H1 (cell line): ENCODE data around the gene LPCAT1. TPM values are rescaled to one million over a fixed set of nuclear protein-coding genes. Genes with fewer than 3 reads are reported as not detected.

Source experiments
- CTCF ChIA-PET: fragments of 300-600 bp; sonication (Branson Sonifier 250); formaldehyde crosslinking; loops from one replicate; lab custom pipeline; 2021; ENCODE audit not compliant: partially characterized antibody; lab: Charles Lee
- POLR2A ChIA-PET: fragments of 300-600 bp; sonication (Branson Sonifier 250); formaldehyde crosslinking; loops from one replicate; lab custom pipeline; 2021; ENCODE audit warnings: inconsistent platforms; ENCODE audit not compliant: partially characterized antibody; lab: Charles Lee
- DNase-seq, 2 experiments: peaks; one replicate each; pipeline versions ENCODE4 v3.0.0 to v3.0.0-alpha.2; 2010 to 2022; ENCODE audit warnings: low spot score in 2 of 2, low read depth in 1 of 2, mixed read lengths in 1 of 2
- FAIRE-seq: peaks from 2 replicates; lab custom pipeline; 2011; peaks lifted over from hg19 to GRCh38; lab: Jason Lieb, UNC
- H2AFZ ChIP-seq: 2 replicates; pipeline ENCODE4 v1.8.1; 2012; ENCODE audit warnings: low read length, inconsistent platforms
- H2AK5ac ChIP-seq: 2 replicates; pipeline ENCODE4 v1.6.1; 2013; ENCODE audit warnings: low read depth, low read length
- H2BK120ac ChIP-seq: replicated peaks from 2 replicates; pipeline ENCODE3; 2013; ENCODE audit warnings: low read depth, low read length, inconsistent platforms
- H2BK12ac ChIP-seq: 2 replicates; pipeline ENCODE4 v1.6.1; 2013; ENCODE audit warnings: low read depth, low read length
- H2BK15ac ChIP-seq: 2 replicates; pipeline ENCODE4 v1.6.1; 2013; ENCODE audit warnings: low read length
- H2BK20ac ChIP-seq: 2 replicates; pipeline ENCODE4 v1.6.1; 2013; ENCODE audit warnings: low read length
- H2BK5ac ChIP-seq: 2 replicates; pipeline ENCODE4 v1.6.1; 2013; ENCODE audit warnings: low read depth, low read length
- H3K14ac ChIP-seq: 2 replicates; pipeline ENCODE4 v1.6.1; 2013; ENCODE audit warnings: inconsistent platforms; ENCODE audit not compliant: insufficient read length
- H3K18ac ChIP-seq: 2 replicates; pipeline ENCODE4 v1.6.1; 2013; ENCODE audit warnings: low read length; ENCODE audit errors: extremely low read depth
- H3K23ac ChIP-seq: 2 replicates; pipeline ENCODE4 v1.6.1; 2013; ENCODE audit warnings: inconsistent platforms; ENCODE audit not compliant: insufficient read length
- H3K23me2 ChIP-seq: 2 replicates; pipeline ENCODE4 v1.6.1; 2013; ENCODE audit warnings: low read depth, low read length
- H3K27ac ChIP-seq: 2 replicates; pipeline ENCODE4 v1.6.1; 2011; ENCODE audit warnings: low read depth, low read length, inconsistent platforms
- H3K27me3 ChIP-seq, 4 experiments: replicated peaks in 1 of 4; 1 replicate in 1 of 4; 2 replicates in 3 of 4; pipeline versions ENCODE4 v1.6.1 to v1.8.1; 2011 to 2013; ENCODE audit warnings: low read length in 3 of 4, mild to moderate bottlenecking in 3 of 4, inconsistent platforms in 2 of 4, mixed read lengths in 2 of 4, moderate library complexity in 1 of 4; ENCODE audit not compliant: control insufficient read depth in 3 of 4, insufficient read depth in 3 of 4; ENCODE audit errors: extremely low read depth in 1 of 4
- H3K36me3 ChIP-seq, 4 experiments: 2 replicates each; pipeline versions ENCODE4 v1.6.1 to v1.8.1; 2011 to 2013; ENCODE audit warnings: mild to moderate bottlenecking in 4 of 4, low read length in 3 of 4, moderate library complexity in 2 of 4, control low read depth in 1 of 4, inconsistent platforms in 1 of 4; ENCODE audit not compliant: insufficient read depth in 4 of 4, control insufficient read depth in 2 of 4
- H3K4ac ChIP-seq: replicated peaks from 2 replicates; pipeline ENCODE3; 2013; ENCODE audit warnings: low read length, low read depth, mixed read lengths, inconsistent platforms; ENCODE audit not compliant: insufficient read length
- H3K4me1 ChIP-seq, 4 experiments: replicated peaks in 1 of 4; 1 replicate in 1 of 4; 2 replicates in 3 of 4; pipeline versions ENCODE4 v1.6.1 to v1.8.1; 2011 to 2013; ENCODE audit warnings: low read length in 3 of 4, inconsistent platforms in 2 of 4, mixed read lengths in 1 of 4; ENCODE audit not compliant: insufficient read depth in 4 of 4, control insufficient read depth in 3 of 4
- H3K4me2 ChIP-seq, 2 experiments: 2 replicates each; pipeline versions ENCODE4 v1.6.1 to v1.8.1; 2011 to 2013; ENCODE audit warnings: low read depth in 2 of 2, low read length in 2 of 2, control low read depth in 1 of 2, inconsistent platforms in 1 of 2, mild to moderate bottlenecking in 1 of 2; ENCODE audit not compliant: insufficient read depth in 1 of 2
- H3K4me3 ChIP-seq, 4 experiments: fragments of 200-600, 300-600 bp in 1 of 4; sonication (generic), shearing (Covaris generic), sonication (Bioruptor Twin) in 1 of 4; 2 replicates each; pipeline versions ENCODE4 v1.5.1 to v1.8.1; 2011 to 2016; ENCODE audit warnings: low read length in 4 of 4, low read depth in 3 of 4, control low read depth in 2 of 4, inconsistent platforms in 2 of 4, mild to moderate bottlenecking in 2 of 4, mixed read lengths in 1 of 4, moderate library complexity in 1 of 4; ENCODE audit not compliant: insufficient read depth in 2 of 4; ENCODE audit errors: extremely low read depth in 1 of 4
- H3K56ac ChIP-seq: replicated peaks from 2 replicates; pipeline ENCODE3; 2013; ENCODE audit warnings: low read depth, mild to moderate bottlenecking, mixed read lengths, low read length, inconsistent platforms; ENCODE audit not compliant: insufficient read length
- H3K79me1 ChIP-seq: 2 replicates; pipeline ENCODE4 v1.6.1; 2013; ENCODE audit warnings: low read depth, low read length, control low read depth
- H3K79me2 ChIP-seq, 2 experiments: 2 replicates each; pipeline versions ENCODE4 v1.6.1 to v1.8.1; 2012 to 2013; ENCODE audit warnings: low read length in 2 of 2, mild to moderate bottlenecking in 2 of 2, inconsistent platforms in 1 of 2; ENCODE audit not compliant: insufficient read depth in 2 of 2, control insufficient read depth in 1 of 2
- H3K9ac ChIP-seq, 4 experiments: replicated peaks in 1 of 4; 1 replicate in 1 of 4; 2 replicates in 3 of 4; pipeline versions ENCODE4 v1.6.1 to v1.8.1; 2011 to 2013; ENCODE audit warnings: low read depth in 3 of 4, low read length in 3 of 4, control low read depth in 2 of 4, mild to moderate bottlenecking in 2 of 4, moderate library complexity in 2 of 4, inconsistent platforms in 1 of 4; ENCODE audit errors: extremely low read depth in 1 of 4
- H3K9me3 ChIP-seq, 2 experiments: 2 replicates each; pipeline versions ENCODE4 v1.6.1 to v1.8.1; 2012 to 2013; ENCODE audit warnings: mild to moderate bottlenecking in 2 of 2, moderate library complexity in 2 of 2, control low read depth in 1 of 2, inconsistent platforms in 1 of 2, low read depth in 1 of 2, low read length in 1 of 2, mixed read lengths in 1 of 2; ENCODE audit not compliant: insufficient read depth in 2 of 2
- H4K20me1 ChIP-seq, 2 experiments: replicated peaks in 1 of 2; 2 replicates each; pipeline versions ENCODE3 to v1.8.1; 2011 to 2013; ENCODE audit warnings: inconsistent platforms in 2 of 2, low read length in 2 of 2, mild to moderate bottlenecking in 1 of 2; ENCODE audit not compliant: insufficient read depth in 2 of 2, control insufficient read depth in 1 of 2
- H4K5ac ChIP-seq: 2 replicates; pipeline ENCODE4 v1.6.1; 2013; ENCODE audit warnings: low read length, low read depth, mixed read lengths, inconsistent platforms; ENCODE audit not compliant: insufficient read length
- H4K8ac ChIP-seq: 2 replicates; pipeline ENCODE4 v1.8.0; 2013; ENCODE audit warnings: mild to moderate bottlenecking, moderate library complexity, low read length, inconsistent platforms; ENCODE audit not compliant: insufficient read depth; ENCODE audit errors: extremely low read depth
- H4K91ac ChIP-seq: replicated peaks from 2 replicates; pipeline ENCODE3; 2013; ENCODE audit warnings: low read length, mixed read lengths, inconsistent platforms; ENCODE audit not compliant: insufficient read length
- ASH2L ChIP-seq: fragments of 200-600, 300-600 bp; sonication (generic); IDR thresholded peaks from one replicate; pipeline ENCODE4 v1.7.1; 2017; ENCODE audit warnings: low read length
- BRCA1 ChIP-seq: IDR thresholded peaks from 2 replicates; pipeline ENCODE4 v1.6.1; 2012; ENCODE audit warnings: low read depth, low read length, improper control_type of control experiment
- CTCF ChIP-seq, 3 experiments: IDR thresholded peaks; 1 replicate in 2 of 3; 2 replicates in 1 of 3; pipeline versions ENCODE4 v1.5.1 to v1.6.1; 2011; ENCODE audit warnings: low read length in 3 of 3, mild to moderate bottlenecking in 3 of 3, inconsistent platforms in 2 of 3, low read depth in 1 of 3, moderate library complexity in 1 of 3; ENCODE audit not compliant: insufficient read depth in 1 of 3; ENCODE audit errors: control extremely low read depth in 1 of 3
- EGR1 ChIP-seq: IDR thresholded peaks from 2 replicates; pipeline ENCODE4 v1.6.1; 2011; ENCODE audit warnings: low read depth, low read length, borderline replicate concordance
- HDAC2 ChIP-seq, 2 experiments: fragments of 300-600 bp in 1 of 2; sonication (generic) in 1 of 2; IDR thresholded peaks; 2 replicates each; pipeline ENCODE4 v1.6.1; 2011 to 2012; ENCODE audit warnings: low read depth in 2 of 2, low read length in 2 of 2, mild to moderate bottlenecking in 2 of 2, moderate library complexity in 2 of 2, borderline replicate concordance in 1 of 2, inconsistent platforms in 1 of 2
- JUN ChIP-seq: IDR thresholded peaks from 2 replicates; pipeline ENCODE4 v1.6.1; 2011; ENCODE audit warnings: low read depth, mild to moderate bottlenecking, improper control_type of control experiment, low read length
- KDM1A ChIP-seq: fragments of 200-600, 300-600 bp; sonication (generic); IDR thresholded peaks from 2 replicates; pipeline ENCODE4 v1.7.1; 2016; ENCODE audit warnings: mild to moderate bottlenecking, low read length, borderline replicate concordance
- NANOG ChIP-seq: IDR thresholded peaks from 2 replicates; pipeline ENCODE4 v1.6.1; 2011; ENCODE audit warnings: low read length, low read depth, mild to moderate bottlenecking, inconsistent platforms; ENCODE audit not compliant: insufficient read depth, poor library complexity, severe bottlenecking
- NRF1 ChIP-seq: IDR thresholded peaks from 2 replicates; pipeline ENCODE4 v1.6.1; 2011; ENCODE audit warnings: mild to moderate bottlenecking, low read depth, low read length, improper control_type of control experiment
- SIN3A ChIP-seq, 2 experiments: IDR thresholded peaks in 1 of 2; conservative IDR thresholded peaks in 1 of 2; 2 replicates each; pipeline ENCODE4 v1.6.1; 2011 to 2012; ENCODE audit warnings: low read length in 2 of 2, improper control_type of control experiment in 1 of 2, low read depth in 1 of 2, mild to moderate bottlenecking in 1 of 2
- TAF1 ChIP-seq: IDR thresholded peaks from 2 replicates; pipeline ENCODE4 v1.6.1; 2011; ENCODE audit warnings: mild to moderate bottlenecking, low read depth, low read length
- WGBS, 2 experiments: shearing (Covaris generic) in 1 of 2; methylation state at CpG; one replicate each; pipeline versions ENCODE4 v1.1.6 to v1.1.7; 2013 to 2015; ENCODE audit warnings: low lambda C conversion rate in 2 of 2, mixed read lengths in 2 of 2, inconsistent platforms in 1 of 2, low coverage in 1 of 2, missing lambda C conversion rate in 1 of 2; ENCODE audit not compliant: insufficient replicate concordance in 2 of 2, insufficient coverage in 1 of 2, insufficient read length in 1 of 2; ENCODE audit errors: extremely low coverage in 1 of 2, missing lambda C conversion rate in 1 of 2; 5-methylcytosine and 5-hydroxymethylcytosine counted together
- polyA plus RNA-seq, 7 experiments: library from polyadenylated mRNA; depleted of rRNA in 3 of 7; stranded (reverse) in 5 of 7; unstranded in 2 of 7; fragments of >200 nt in 5 of 7; fragments of 200-250 nt in 2 of 7; gene quantifications; 1 replicate in 5 of 7; 2 replicates in 1 of 7; 4 replicates in 1 of 7; pipeline versions ENCODE4 v1.2.1 to v1.2.3, GENCODE V29; 2011 to 2013; ENCODE audit warnings: missing spikeins in 2 of 7, mixed read lengths in 2 of 7
- total RNA-seq: library from RNA; stranded (reverse); fragmentation: NEBNext Ultra II Directional; extraction: Animal tissue kit (Norgen Biotek cat#: 25700); gene quantifications from 2 replicates; pipeline ENCODE4 v1.2.1, GENCODE V29; 2021

Gene LPCAT1
- total and polyA plus RNA-seq, 2 of the 8 experiments (the other 6 are each of a cell fraction or from before 2014, with no cell fraction given), result 107 to 260 TPM

- Histone ChIP-seq H4K8ac (no peak overlapping the region), H3K4ac (no peak overlapping the region), H3K9me3 (no peaks in the 10 kb centered on the region), H4K5ac (no peak overlapping the region), H2BK120ac (no peak overlapping the region), H3K14ac (no peak overlapping the region), H3K27me3 (no peaks in the 10 kb centered on the region), H2BK5ac (no peak overlapping the region), H2BK20ac (no peak overlapping the region), H3K4me1 (peaks cover 2 to 38% (median 26%) of the 10 kb centered on the region in 4 experiments), H3K4me3 (no peak overlapping the region), H2BK12ac (no peak overlapping the region), H3K18ac (no peak overlapping the region), H4K91ac (no peak overlapping the region), H4K20me1 (peaks cover 54 to 75% of the 10 kb centered on the region in 2 experiments), H2BK15ac (no peak overlapping the region), H3K23ac (no peak overlapping the region), H3K27ac (no peak overlapping the region), H2AK5ac (no peak overlapping the region), H3K23me2 (no peaks in the 10 kb centered on the region), H3K79me2 (peaks cover 43 to 100% of the 10 kb centered on the region in 2 experiments), H3K36me3 (peaks cover 2 to 25% (median 9%) of the 10 kb centered on the region in 4 experiments; a peak in 5 of 8 replicates), H3K56ac (no peak overlapping the region), H2AFZ (no peak overlapping the region), H3K4me2 (no peak overlapping the region), H3K79me1 (peaks cover 46% of the 10 kb centered on the region), H3K9ac (no peak overlapping the region)
- POLR2A ChIA-PET, result interaction anchor here (1.6 to 3.5 kb wide), 4 partner anchors 9 to 21 kb away, joined by 6 to 39 read pairs (median 9); partner anchors contain the start of gene LPCAT1
- CTCF ChIA-PET, result interaction anchor here (0.7 to 6.4 kb wide), 19 partner anchors 10 to 298 kb away, joined by 3 to 34 read pairs (median 4); partner anchors contain the start of genes LPCAT1 and NDUFS6
- FAIRE-seq (no peak), DNase-seq (no peak)
- 88% methylated on average over 10 of the region's 10 CpGs; no CpG with 5 or more reads in 1 of the 2 experiments for WGBS, 2 experiments
- TF ChIP-seq HDAC2 (IDR thresholded peaks at IDR 0.05; ENCODE audit: borderline replicate concordance in 1 of 2, low read depth in 2 of 2, low read length in 2 of 2), result no peak
- TF ChIP-seq ASH2L, result no peak
- no peak for TF ChIP-seq EGR1
- no peak for TF ChIP-seq TAF1
- TF ChIP-seq NRF1, result no peak
- TF ChIP-seq CTCF (IDR thresholded peaks at IDR 0.05; ENCODE audit: control extremely low read depth in 1 of 3, insufficient read depth in 1 of 3, low read depth in 1 of 3, low read length in 3 of 3), result no peak
- no peak for TF ChIP-seq KDM1A
- TF ChIP-seq NANOG, result no peak
- TF ChIP-seq BRCA1, result no peak
- TF ChIP-seq JUN, result no peak
- no peak for TF ChIP-seq SIN3A (conservative IDR thresholded peaks at IDR 0.05 in 1 of 2, IDR thresholded peaks at IDR 0.05 in 1 of 2; ENCODE audit: low read depth in 1 of 2, low read length in 2 of 2)
Observed at GRCh38 chr5:1502737-1503120, 21.0 kb downstream of the LPCAT1 start.
